Daoy (cell line): ENCODE data around the gene GCNT4. TPM values are rescaled to one million over a fixed set of nuclear protein-coding genes. Genes with fewer than 3 reads are reported as not detected.
A peak's percentile ranks its signal among the peaks of the same experiment; 100 is the strongest.

ENCODE experiments used
- DNase-seq: peaks from one replicate; pipeline ENCODE4 v3.0.0-alpha.2; 2015; ENCODE audit warnings: low read depth
- total RNA-seq: library from RNA; depleted of rRNA; stranded (reverse); fragments of >200 nt; shearing (Covaris generic); gene quantifications from 2 replicates; pipeline ENCODE4 v1.2.3, GENCODE V29; 2014

The GCNT4 gene
- total RNA-seq, 1 experiment from 2014 or later = 1.7 TPM

DNA sequence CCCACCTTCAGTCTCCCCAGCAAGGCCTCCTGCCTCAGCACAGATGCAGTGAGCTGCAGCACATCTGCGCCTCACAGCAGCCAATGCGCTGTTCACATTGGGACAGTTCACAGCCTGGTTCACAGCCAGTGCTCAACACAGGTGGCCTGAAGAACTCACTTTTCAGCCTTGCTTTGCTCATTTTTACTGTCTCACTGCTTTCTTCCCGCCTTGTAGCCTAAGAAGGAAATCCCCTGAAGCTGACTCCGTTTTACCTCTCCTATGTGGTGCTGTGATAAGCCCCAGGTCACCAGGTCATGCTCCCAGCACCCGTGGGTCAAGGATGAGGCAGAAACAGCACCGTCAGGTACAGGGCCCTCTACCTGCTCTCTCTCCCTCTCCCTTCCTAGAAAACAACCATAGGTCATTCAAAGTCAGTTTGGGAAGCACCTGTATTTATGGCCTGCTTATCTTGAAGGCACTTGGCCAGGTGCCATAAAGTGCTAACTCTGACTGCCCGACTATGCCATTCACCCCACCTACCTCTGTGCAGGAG, 1.1 kb downstream of the GCNT4 start:
- DNase-seq = no peak

- DNase-seq = peak; percentile 52
Observed at GRCh38 chr5:75050415-75050814, 1.9 kb downstream of the GCNT4 start.

DNA sequence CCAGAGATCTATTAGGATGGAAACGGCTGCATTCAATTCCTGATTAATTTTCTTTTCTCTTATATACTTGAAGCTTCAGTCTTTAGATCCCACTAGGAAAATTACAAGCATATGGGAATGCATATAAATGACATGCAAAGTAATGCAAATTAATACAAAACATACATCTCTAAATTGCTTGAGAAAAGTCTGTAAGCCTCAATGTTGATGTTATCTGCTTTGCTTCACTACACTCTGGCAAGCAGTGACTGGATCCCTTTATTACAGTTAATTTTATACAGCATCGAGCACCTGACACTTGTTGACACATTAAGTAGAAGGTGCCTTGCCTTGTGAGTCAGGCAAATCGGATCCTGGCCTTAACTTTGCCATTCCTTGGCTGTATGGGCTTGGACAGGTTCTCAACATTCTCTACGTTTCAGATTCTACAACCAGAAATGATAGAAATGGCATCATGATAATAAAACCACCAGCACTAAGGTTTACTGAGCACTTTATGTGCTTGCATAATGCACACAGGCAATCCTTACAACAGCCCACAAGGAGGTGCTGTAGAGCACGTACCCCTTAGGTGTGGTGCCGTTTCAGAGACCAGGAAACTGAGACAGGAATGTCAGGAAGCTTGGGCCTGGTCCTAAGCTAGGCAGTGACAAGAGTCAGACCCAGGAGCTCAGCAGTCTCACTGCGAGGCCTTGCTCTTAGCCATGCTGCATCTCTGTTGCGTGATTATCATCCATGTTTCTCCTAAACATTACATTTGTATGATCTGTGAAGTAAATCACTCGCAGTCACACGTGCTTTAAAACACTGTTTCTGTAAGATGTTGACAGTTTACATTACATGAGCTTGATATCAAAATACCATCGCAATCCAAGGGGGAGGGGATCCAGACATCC, 2.7 kb downstream of the GCNT4 start:
- DNase-seq = peak; percentile 76

GRCh38 chr5:75048457-75048953, 3.9 kb downstream of the GCNT4 start:
- DNase-seq = no peak

DNA sequence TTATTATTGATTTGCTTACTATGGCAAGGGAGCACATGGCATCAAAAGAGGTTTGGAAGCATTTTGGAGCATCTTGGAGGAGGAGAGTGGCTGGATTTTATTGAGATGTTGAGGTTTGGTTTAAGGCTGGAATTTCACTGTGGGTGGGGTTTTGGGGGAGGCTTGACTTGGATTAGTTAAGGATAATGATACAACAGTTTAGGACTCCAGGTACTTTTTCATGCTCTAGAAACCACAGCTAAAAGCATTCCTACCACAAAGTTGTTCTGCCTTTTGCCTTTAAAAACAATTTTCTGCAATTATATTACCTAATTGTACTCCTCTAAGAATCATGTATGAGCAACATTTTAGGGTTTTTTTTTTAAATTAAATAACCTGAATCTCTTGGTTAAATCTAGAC, 5.0 kb downstream of the GCNT4 start:
- DNase-seq = no peak

GRCh38 chr5:75046366-75047142, 5.8 kb downstream of the GCNT4 start:
- no peak for DNase-seq

- no peak for DNase-seq
Observed at GRCh38 chr5:75045071-75045470, 7.3 kb downstream of the GCNT4 start.

- DNase-seq = no peak
Observed at GRCh38 chr5:75044406-75044805, 8.0 kb downstream of the GCNT4 start.

GRCh38 chr5:75043633-75044264, 8.6 kb downstream of the GCNT4 start:
- DNase-seq = no peak

- DNase-seq = no peak
Observed at GRCh38 chr5:75042522-75042921, 9.8 kb downstream of the GCNT4 start.

DNA sequence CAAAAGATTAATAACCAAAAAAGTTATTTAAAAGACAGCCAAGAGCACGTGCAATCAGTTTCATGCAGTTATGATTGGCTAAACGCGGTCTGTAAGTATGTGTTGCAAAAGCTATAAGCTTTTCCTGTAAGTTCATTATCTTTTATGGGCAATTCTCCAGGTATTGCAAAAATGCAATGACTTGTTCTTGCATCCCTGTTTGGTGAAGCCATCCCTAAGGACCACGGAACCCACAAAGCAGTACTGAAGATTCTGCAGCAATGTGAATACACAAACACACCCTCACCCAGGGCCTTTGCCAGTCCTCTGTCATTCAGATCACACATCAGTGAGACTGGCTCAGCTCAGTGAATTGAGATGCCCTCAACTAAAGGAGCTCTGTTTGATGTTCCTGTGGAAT, 11.4 kb downstream of the GCNT4 start:
- no peak for DNase-seq

GRCh38 chr5:75037106-75037505, 15.3 kb downstream of the GCNT4 start:
- DNase-seq = peak; percentile 88

DNA sequence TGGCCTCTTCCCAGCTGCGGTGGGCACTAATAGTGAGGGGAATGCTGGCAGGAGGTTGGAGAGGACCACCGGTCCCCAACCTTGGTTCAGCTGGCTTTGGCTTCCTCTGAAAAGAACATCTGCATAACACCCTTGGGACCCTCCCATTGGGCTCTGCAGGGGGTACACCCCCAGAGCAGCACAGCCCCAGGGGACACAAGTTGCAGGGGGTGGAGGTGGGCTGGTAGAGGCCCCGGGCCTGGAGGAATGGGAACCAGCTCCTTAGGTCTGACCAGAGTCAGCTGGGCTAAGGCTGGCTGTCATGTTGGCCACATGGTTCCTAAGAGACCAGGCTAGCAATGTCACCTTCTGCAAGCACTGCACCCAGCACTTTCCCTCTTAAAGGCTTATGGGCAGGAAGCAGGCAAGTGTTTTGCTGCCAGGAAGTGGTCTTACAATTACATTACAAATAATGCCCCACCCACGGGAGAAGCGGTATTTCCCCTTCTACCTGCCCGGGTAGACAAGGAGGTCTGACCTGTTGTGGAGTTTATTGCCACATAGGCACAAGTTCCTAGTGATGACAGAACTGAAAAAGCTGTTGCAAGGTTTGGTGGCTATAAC, 18.1 kb downstream of the GCNT4 start:
- DNase-seq = no peak

- no peak for DNase-seq
Observed at GRCh38 chr5:75031366-75031765, 21.0 kb downstream of the GCNT4 start.

DNA sequence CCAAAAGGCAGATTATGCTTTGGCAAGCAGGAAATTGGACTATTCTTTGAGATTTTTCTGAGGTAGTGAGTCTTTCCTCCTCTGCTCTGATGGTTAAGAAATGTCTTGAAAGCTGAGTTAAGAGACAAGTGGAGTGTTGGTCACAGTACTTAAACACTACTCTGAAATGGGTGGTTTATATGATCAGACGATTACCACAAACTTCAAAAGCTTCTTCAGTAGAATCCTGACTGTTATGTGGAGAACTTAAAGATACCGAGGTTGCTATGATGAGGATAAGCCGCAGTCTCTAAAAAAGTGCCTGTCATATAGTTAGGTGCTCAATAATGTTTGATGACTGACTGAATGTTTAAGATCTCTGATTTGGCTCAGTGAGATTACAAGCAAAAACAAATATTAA, 24.3 kb downstream of the GCNT4 start:
- no peak for DNase-seq

DNA sequence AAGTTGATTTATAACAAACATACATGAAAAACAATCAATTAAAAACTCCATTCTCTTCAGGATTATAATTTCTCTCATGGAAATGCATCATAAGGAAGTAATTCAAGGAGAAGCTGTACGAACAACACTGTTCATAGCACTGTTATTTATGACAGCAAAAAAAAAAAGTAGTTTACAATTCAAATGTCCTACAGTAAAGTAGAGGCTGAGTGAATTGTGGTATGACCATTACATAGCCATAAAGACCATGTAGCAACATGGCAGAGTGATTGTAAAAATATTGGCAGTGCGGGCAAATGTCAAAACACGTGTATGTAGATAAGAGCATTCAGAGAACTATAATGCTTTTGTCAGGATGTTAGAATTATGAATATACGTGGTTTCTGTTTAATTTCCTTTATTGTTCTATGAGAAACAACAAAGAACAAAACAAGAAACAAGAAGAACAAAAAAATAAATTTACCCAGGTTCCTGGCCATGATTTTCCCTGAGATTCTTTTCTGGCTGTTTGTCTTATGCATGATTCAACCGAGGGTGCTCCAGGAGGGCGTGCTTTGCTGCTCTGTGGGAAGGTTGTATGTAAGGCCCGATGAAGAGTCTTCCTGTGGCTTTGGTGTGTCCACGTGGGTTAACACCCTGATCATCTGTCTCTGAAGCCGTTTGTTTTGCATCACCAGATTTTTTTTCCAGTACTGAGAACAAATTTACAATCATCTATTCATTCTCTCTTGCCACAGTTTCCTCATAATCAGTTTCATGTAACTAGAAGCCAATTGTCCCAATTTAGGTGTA, 28.8 kb downstream of the GCNT4 start:
- DNase-seq = no peak

GRCh38 chr5:75021800-75022199, 30.6 kb downstream of the GCNT4 start:
- DNase-seq = no peak

GRCh38 chr5:75021219-75021618, 31.1 kb downstream of the GCNT4 start:
- peak; percentile 15 for DNase-seq

- DNase-seq = no peak
Observed at GRCh38 chr5:75020016-75020656, 32.2 kb downstream of the GCNT4 start.
